Measurements from ENCODE around the gene FUT1. TPM values are rescaled to one million over a fixed set of nuclear protein-coding genes. Genes with fewer than 3 reads are reported as not detected.
A peak's percentile ranks its signal among the peaks of the same experiment; 100 is the strongest.

FUT1 gene
- polyA plus RNA-seq, 1 donor: 1.3 TPM

GRCh38 chr19:48740164-48740972 is 12.1 kb downstream of the FUT1 start, which contains the start of gene RASIP1:
TSS of gene RASIP1 (minus strand) at chr19:48740610. CDS start at chr19:48740282, 328 bp downstream.
- peaks cover 29% of the 10 kb centered on the region for H3K4me1 ChIP-seq (ENCODE audit: control insufficient read depth, insufficient read depth, low read length)
- peaks cover 18% of the 10 kb centered on the region for H3K27me3 ChIP-seq (ENCODE audit: control insufficient read depth, insufficient read depth, low read length)
- H3K4me3 ChIP-seq (ENCODE audit: low read length): peak within 1 kb of the TSS; percentile 3
- no peaks in the 10 kb centered on the region for H3K36me3 ChIP-seq (ENCODE audit: control insufficient read depth, insufficient read depth, low read length)
- no peak for DNase-seq
- H3K9me3 ChIP-seq (ENCODE audit: control insufficient read depth, low read depth, low read length): peaks cover 3% of the 10 kb centered on the region
- WGBS (ENCODE audit: insufficient coverage, low lambda C conversion rate): no CpG with 5 or more reads among the region's 27 CpGs
- no peak within 1 kb of the TSS for H3K27ac ChIP-seq (ENCODE audit: low read length)

- WGBS (ENCODE audit: insufficient coverage, low lambda C conversion rate): no CpG with 5 or more reads among the region's 51 CpGs
- H3K27ac ChIP-seq (ENCODE audit: low read length): no peak overlapping the region
- peaks cover 29% of the 10 kb centered on the region for H3K4me1 ChIP-seq (ENCODE audit: control insufficient read depth, insufficient read depth, low read length)
- peak overlapping the region; percentile 3 for H3K4me3 ChIP-seq (ENCODE audit: low read length)
- H3K9me3 ChIP-seq (ENCODE audit: control insufficient read depth, low read depth, low read length): peaks cover 3% of the 10 kb centered on the region
- DNase-seq: no peak
- peaks cover 15% of the 10 kb centered on the region for H3K27me3 ChIP-seq (ENCODE audit: control insufficient read depth, insufficient read depth, low read length)
- no peaks in the 10 kb centered on the region for H3K36me3 ChIP-seq (ENCODE audit: control insufficient read depth, insufficient read depth, low read length)
Measured at GRCh38 chr19:48739404-48740163, 12.9 kb downstream of the FUT1 start.

GRCh38 chr19:48738557-48739403 is 13.7 kb downstream of the FUT1 start:
- WGBS (ENCODE audit: insufficient coverage, low lambda C conversion rate): no CpG with 5 or more reads among the region's 96 CpGs
- Histone ChIP-seq H3K36me3 (ENCODE audit: control insufficient read depth, insufficient read depth, low read length) (no peaks in the 10 kb centered on the region), H3K4me1 (ENCODE audit: control insufficient read depth, insufficient read depth, low read length) (peaks cover 29% of the 10 kb centered on the region), H3K9me3 (ENCODE audit: control insufficient read depth, low read depth, low read length) (peaks cover 3% of the 10 kb centered on the region), H3K27me3 (ENCODE audit: control insufficient read depth, insufficient read depth, low read length) (peaks cover 15% of the 10 kb centered on the region), H3K27ac (ENCODE audit: low read length) (peak overlapping the region; percentile 47), H3K4me3 (ENCODE audit: low read length) (peak overlapping the region; percentile 30)
- DNase-seq: peak; percentile 93 to 94

DNA sequence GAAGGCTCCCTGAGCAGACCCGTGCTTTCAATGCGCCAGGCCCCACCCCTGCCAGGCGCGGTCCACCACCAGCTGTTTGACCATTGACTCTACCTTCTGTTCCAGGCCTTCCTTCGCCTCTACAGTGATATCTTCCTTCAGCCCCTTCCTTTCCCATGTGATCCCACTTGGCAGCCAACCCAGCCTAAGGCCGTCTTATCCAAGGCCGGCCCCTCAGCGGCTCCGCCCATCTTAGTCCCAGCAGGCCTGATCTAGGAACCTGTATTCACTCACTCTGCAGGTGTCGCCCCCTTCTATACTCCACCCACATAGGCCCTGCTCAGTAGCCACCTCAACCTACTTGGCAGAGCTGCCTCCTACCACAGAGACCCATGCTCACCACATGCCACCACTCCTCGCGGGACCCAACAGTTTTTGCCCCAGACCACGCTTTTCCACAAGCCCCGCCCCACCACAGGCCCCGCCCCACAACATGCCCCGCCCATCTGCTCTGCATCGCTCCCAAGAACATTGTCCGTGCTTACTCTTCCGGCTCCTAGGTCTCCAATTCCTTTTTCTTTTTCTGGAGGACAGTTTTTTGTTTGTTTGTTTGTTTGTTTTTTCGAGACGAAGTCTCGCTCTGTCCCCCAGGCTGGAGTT is 15.0 kb downstream of the FUT1 start:
- peaks cover 15% of the 10 kb centered on the region for H3K27me3 ChIP-seq (ENCODE audit: control insufficient read depth, insufficient read depth, low read length)
- H3K27ac ChIP-seq (ENCODE audit: low read length): no peak overlapping the region
- peak in 1 of 2 donors; percentile 62 for DNase-seq
- 100% methylated on average over 3 of the region's 22 CpGs for WGBS (ENCODE audit: insufficient coverage, low lambda C conversion rate)
- no peak overlapping the region for H3K4me3 ChIP-seq (ENCODE audit: low read length)
- peaks cover 29% of the 10 kb centered on the region for H3K4me1 ChIP-seq (ENCODE audit: control insufficient read depth, insufficient read depth, low read length)
- no peaks in the 10 kb centered on the region for H3K36me3 ChIP-seq (ENCODE audit: control insufficient read depth, insufficient read depth, low read length)
- peaks cover 3% of the 10 kb centered on the region for H3K9me3 ChIP-seq (ENCODE audit: control insufficient read depth, low read depth, low read length)

DNA sequence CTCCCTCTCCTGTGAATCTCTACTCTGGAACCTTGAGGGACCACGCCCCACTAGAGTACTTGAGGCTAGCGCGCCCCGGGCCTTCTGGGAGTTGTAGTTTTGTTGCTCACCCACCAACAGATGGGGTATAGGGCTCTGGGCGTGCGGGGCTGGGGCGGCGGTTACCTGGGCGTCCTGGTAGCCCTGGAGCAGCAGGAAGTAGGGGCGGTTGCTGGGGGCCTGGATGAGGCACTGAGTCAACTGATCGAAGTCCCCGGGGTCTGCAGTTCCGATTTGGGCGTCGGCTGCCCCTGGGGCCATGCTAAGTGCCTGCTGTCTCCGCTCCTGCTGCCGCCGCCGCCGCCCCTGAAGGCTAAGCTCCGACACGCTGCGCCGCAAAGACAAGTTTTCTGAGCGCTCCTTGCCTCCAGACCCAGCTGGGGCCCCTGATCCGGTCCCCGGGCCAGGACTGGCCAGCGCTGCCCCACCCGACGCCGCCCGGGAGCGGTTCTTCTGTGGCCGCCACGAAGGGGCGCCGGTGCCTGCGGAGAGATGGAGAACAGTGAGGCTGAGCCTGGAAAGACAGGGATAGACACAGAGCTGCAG is 17.3 kb downstream of the FUT1 start:
- peak overlapping the region; percentile 4 for H3K27ac ChIP-seq (ENCODE audit: low read length)
- H3K4me1 ChIP-seq (ENCODE audit: control insufficient read depth, insufficient read depth, low read length): peaks cover 8% of the 10 kb centered on the region
- DNase-seq: peak in 1 of 2 donors; percentile 82
- no peaks in the 10 kb centered on the region for H3K36me3 ChIP-seq (ENCODE audit: control insufficient read depth, insufficient read depth, low read length)
- H3K27me3 ChIP-seq (ENCODE audit: control insufficient read depth, insufficient read depth, low read length): peaks cover 9% of the 10 kb centered on the region
- peak overlapping the region; percentile 48 for H3K4me3 ChIP-seq (ENCODE audit: low read length)
- WGBS (ENCODE audit: insufficient coverage, low lambda C conversion rate): no CpG with 5 or more reads among the region's 38 CpGs
- H3K9me3 ChIP-seq (ENCODE audit: control insufficient read depth, low read depth, low read length): no peaks in the 10 kb centered on the region

DNA sequence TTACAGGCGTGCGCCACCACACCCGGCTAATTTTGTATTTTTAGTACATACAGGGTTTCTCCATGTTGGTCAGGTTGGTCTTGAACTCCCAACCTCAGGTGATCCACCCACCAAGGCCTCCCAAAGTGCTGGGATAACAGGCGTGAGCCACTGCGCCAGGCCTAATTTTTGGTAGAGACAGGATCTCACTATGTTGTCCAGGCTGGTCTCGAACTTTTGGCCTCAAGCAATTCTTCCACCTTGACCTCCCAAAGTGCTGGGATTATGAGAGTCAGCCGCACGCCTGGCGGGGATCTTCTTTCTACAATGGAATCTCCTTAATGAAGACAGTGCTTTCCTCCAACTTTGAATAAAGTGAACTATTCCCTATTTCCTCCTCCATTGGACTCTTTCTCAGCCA is 17.8 kb downstream of the FUT1 start:
- Histone ChIP-seq H3K9me3 (ENCODE audit: control insufficient read depth, low read depth, low read length) (no peaks in the 10 kb centered on the region), H3K4me3 (ENCODE audit: low read length) (peak overlapping the region; percentile 48), H3K4me1 (ENCODE audit: control insufficient read depth, insufficient read depth, low read length) (peaks cover 3% of the 10 kb centered on the region), H3K27me3 (ENCODE audit: control insufficient read depth, insufficient read depth, low read length) (peaks cover 4% of the 10 kb centered on the region), H3K27ac (ENCODE audit: low read length) (no peak overlapping the region), H3K36me3 (ENCODE audit: control insufficient read depth, insufficient read depth, low read length) (no peaks in the 10 kb centered on the region)
- no peak for DNase-seq
- no CpG with 5 or more reads among the region's 9 CpGs for WGBS (ENCODE audit: insufficient coverage, low lambda C conversion rate)

GRCh38 chr19:48731452-48731851 is 21.0 kb downstream of the FUT1 start:
- Histone ChIP-seq H3K27me3 (ENCODE audit: control insufficient read depth, insufficient read depth, low read length) (no peaks in the 10 kb centered on the region), H3K9me3 (ENCODE audit: control insufficient read depth, low read depth, low read length) (peaks cover 3% of the 10 kb centered on the region), H3K36me3 (ENCODE audit: control insufficient read depth, insufficient read depth, low read length) (no peaks in the 10 kb centered on the region), H3K4me3 (ENCODE audit: low read length) (no peak overlapping the region), H3K27ac (ENCODE audit: low read length) (no peak overlapping the region), H3K4me1 (ENCODE audit: control insufficient read depth, insufficient read depth, low read length) (no peaks in the 10 kb centered on the region)
- WGBS (ENCODE audit: insufficient coverage, low lambda C conversion rate): no CpG with 5 or more reads among the region's 4 CpGs
- no peak for DNase-seq

DNA sequence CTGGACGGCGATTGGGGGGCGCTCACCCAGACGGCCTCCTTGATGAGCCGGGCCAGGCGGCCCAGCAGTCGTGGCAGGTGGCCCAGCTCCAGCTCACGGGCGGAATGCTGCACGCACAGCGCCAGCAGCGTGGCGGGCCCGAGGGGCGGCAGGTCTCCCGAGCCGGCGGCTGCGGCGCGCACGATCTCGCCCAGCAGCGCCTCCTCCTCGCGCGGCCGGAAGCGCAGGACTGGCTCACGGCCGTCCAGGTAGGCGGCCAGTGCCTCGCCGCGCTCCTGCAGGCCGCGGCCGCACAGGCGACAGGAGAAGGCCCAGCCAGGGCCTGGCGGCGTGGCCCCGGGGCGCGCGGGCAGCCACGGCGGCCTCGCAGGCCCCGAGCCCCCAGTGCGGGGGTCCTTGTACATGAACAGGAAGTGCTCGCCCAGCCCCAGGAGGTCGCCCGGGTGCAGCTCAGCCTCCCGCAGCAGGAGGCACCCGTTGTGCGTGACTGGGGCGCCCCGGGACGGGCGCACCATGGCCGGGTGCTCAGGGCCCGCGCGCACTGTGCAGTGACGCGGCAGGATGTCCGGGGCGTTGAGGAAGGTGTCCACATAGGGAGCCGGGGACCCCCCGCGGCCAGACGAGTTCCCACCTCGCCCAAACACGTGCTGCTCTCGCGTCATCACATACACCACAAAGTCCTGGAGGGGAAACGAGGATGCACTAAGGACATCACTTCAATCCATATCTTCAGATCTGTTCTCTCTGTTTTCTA is 23.4 kb downstream of the FUT1 start:
- Histone ChIP-seq H3K27ac (ENCODE audit: low read length) (no peak overlapping the region), H3K27me3 (ENCODE audit: control insufficient read depth, insufficient read depth, low read length) (no peaks in the 10 kb centered on the region), H3K9me3 (ENCODE audit: control insufficient read depth, low read depth, low read length) (peaks cover 6% of the 10 kb centered on the region), H3K4me3 (ENCODE audit: low read length) (no peak overlapping the region), H3K36me3 (ENCODE audit: control insufficient read depth, insufficient read depth, low read length) (no peaks in the 10 kb centered on the region), H3K4me1 (ENCODE audit: control insufficient read depth, insufficient read depth, low read length) (no peaks in the 10 kb centered on the region)
- DNase-seq: peak in 1 of 2 donors; percentile 25
- 80% methylated on average over 1 of the region's 77 CpGs for WGBS (ENCODE audit: insufficient coverage, low lambda C conversion rate)

DNA sequence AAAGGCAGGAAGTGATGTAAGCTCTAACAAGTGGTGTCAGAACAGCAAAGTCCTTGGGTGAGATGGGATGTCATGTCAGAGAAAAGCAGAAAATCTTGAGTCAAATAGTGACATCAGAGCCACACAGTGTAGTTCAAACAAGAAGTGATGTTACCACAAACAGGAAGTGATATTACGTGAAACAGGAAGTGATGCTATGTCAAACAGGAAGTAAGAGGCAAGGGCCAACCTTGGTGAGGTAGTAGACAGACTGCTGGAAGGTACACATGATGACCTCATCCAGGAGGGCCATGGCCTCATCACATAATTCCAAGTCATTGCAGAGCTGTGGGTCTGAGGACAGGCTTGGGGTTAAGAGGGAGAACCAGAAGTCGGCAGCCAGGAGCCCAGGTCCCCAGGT is 25.9 kb downstream of the FUT1 start:
- H3K4me1 ChIP-seq (ENCODE audit: control insufficient read depth, insufficient read depth, low read length): no peaks in the 10 kb centered on the region
- WGBS (ENCODE audit: insufficient coverage, low lambda C conversion rate): no CpG with 5 or more reads among the region's 2 CpGs
- H3K36me3 ChIP-seq (ENCODE audit: control insufficient read depth, insufficient read depth, low read length): no peaks in the 10 kb centered on the region
- no peaks in the 10 kb centered on the region for H3K27me3 ChIP-seq (ENCODE audit: control insufficient read depth, insufficient read depth, low read length)
- no peak overlapping the region for H3K27ac ChIP-seq (ENCODE audit: low read length)
- no peak overlapping the region for H3K4me3 ChIP-seq (ENCODE audit: low read length)
- peaks cover 6% of the 10 kb centered on the region for H3K9me3 ChIP-seq (ENCODE audit: control insufficient read depth, low read depth, low read length)
- no peak for DNase-seq

All from large intestine (tissue), 3 donors.